ENCODE data around the gene RNF223. TPM values are rescaled to one million over a fixed set of nuclear protein-coding genes. Genes with fewer than 3 reads are reported as not detected.

Gene RNF223
- total and polyA plus RNA-seq, 2 of the 13 experiments (the other 11 are each of a cell fraction or from before 2014, with no cell fraction given): 0.03 TPM; not detected in 1

GRCh38 chr1:1079408-1080121, 5.5 kb upstream of the RNF223 start (continued):
- no peak for TF ChIP-seq ZNF549 (CRISPR knock-in tag; IDR thresholded peaks at IDR 0.05)
- TF ChIP-seq SETDB1 (CRISPR knock-in tag; IDR thresholded peaks at IDR 0.05; ENCODE audit: borderline replicate concordance): no peak
- TF ChIP-seq HNRNPH1 (optimal IDR thresholded peaks at IDR 0.05; ENCODE audit: low read depth, low read length): no peak
- peak; percentile 91 for TF ChIP-seq ZNF607 (CRISPR knock-in tag; IDR thresholded peaks at IDR 0.05; ENCODE audit: borderline replicate concordance)
- peak; percentile 84; the same call in 1 of the 2 replicates for TF ChIP-seq TIGD3 (CRISPR knock-in tag; IDR thresholded peaks at IDR 0.05; ENCODE audit: borderline replicate concordance)
- no peak for TF ChIP-seq KDM4B (CRISPR knock-in tag; IDR thresholded peaks at IDR 0.05)
- peak; percentile 75; the same call in 1 of the 2 replicates for TF ChIP-seq ZGPAT (CRISPR knock-in tag; IDR thresholded peaks at IDR 0.05)
- TF ChIP-seq HMG20A (CRISPR knock-in tag; IDR thresholded peaks at IDR 0.05; ENCODE audit: borderline replicate concordance): no peak
- TF ChIP-seq ZNF468 (CRISPR knock-in tag; IDR thresholded peaks at IDR 0.05): no peak
- peak; percentile 75; the same call in 1 of the 2 replicates for TF ChIP-seq SNAI1 (CRISPR knock-in tag; IDR thresholded peaks at IDR 0.05; ENCODE audit: borderline replicate concordance)
- TF ChIP-seq ATF2 (CRISPR knock-in tag; IDR thresholded peaks at IDR 0.05): 0 out of 2 replicates have a peak, but pooled peaks have one; percentile 53
- TF ChIP-seq ELF4 (CRISPR knock-in tag; IDR thresholded peaks at IDR 0.05; ENCODE audit: borderline replicate concordance): no peak
- TF ChIP-seq BATF2 (CRISPR knock-in tag; IDR thresholded peaks at IDR 0.05): peak; percentile 72; the same call in 1 of the 2 replicates
- TF ChIP-seq ZNF407 (CRISPR knock-in tag; IDR thresholded peaks at IDR 0.05; ENCODE audit: not compliant biosample characterization): no peak
- TF ChIP-seq ZNF331 (CRISPR knock-in tag; IDR thresholded peaks at IDR 0.05): 0 out of 2 replicates have a peak, but pooled peaks have one; percentile 33

All from HepG2 (cell line).